HG02970 (cell line): Measurements from ENCODE around the gene LCN6.

ENCODE experiments used
- ATAC-seq: cut with Tn5 transposase; IDR thresholded peaks from one replicate; pipeline ENCODE4 v1.9.1; 2021; ENCODE audit warnings: mild to moderate bottlenecking, moderate library complexity, moderate number of reproducible peaks; ENCODE audit not compliant: unreplicated experiment, low FRiP score

The LCN6 gene

DNA sequence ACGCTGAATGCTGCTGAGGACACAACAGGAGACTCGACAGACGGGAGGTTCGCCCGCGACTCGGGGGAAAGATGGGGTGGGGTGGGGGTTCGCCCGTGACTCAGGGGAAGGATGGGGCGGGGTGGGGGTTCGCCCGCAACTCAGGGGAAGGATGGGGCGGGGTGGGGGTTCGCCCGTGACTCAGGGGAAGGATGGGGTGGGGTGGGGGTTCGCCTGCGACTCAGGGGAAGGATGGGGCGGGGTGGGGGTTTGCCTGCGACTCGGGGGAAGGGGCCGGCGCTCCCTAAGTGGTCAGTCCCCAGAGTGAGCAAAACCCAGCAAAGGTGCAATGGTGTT is 2.2 kb downstream of the LCN6 start:
- ATAC-seq, result no peak

DNA sequence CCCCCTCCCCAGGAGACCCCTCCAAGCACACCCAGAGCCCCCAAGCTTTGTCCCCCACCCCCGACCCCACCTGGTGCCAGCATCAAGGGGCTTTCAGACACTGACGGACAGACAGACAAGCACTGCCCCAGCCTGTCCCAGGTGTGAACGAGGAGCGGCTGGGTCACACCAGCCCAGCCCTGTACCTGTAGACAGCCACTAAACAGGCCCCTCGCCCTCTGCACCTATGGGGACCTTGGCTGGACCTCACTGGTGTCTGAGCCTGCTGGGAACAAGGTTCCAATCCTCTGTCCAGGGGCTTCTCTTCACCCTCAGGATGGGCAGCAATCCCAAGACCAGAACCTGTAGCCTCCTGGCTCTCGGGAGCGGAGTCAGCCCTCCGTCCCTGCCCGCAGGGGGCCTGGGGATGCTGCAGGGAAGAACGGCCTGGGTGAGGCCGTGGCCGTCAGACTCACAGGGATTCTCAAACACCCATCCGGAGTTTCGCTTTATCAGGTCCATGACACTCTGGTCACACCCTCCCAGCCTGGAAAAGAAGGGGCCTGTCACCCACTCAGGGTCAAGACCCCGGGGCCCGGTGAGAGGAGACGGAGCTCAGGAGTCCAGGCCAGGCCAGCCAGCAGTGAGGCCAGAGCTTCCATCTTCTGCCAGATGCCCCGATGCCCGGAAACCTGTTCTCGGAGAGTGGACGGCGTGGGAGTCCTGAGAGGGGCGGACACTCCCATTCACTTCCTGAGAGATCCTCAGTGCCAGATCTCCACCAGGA is 2.8 kb downstream of the LCN6 start:
- ATAC-seq, result no peak

GRCh38 chr9:136744773-136745172 is 3.6 kb downstream of the LCN6 start:
- no peak for ATAC-seq

DNA sequence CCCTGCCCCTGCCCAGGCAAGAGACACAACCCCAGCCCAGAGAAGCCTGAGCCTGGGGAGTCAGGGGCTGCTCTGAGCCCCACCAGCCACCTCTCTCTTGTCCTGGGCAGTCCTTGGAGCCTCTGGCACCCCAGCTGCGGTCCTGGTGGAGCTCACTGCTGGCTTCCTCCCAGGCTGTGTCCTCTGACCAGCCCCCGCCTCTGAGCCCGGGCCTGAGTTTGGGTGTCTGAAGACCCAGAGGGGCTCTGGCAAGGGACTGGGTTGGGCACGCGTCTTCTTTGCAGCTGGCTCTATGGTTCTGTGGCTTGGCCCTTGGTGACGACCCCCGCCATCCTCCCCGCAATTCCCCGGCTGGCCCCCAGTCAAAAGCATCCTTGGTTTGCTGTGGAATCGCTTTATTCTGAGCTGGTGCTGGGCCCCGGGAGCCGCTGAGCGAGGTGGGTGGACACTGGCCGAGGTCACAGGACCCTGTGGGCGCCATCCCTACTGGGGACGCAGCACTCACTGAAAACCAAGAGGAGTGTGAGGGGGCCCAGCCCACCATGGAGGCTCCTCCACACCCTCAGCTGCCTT is 4.6 kb downstream of the LCN6 start:
- ATAC-seq, result no peak

DNA sequence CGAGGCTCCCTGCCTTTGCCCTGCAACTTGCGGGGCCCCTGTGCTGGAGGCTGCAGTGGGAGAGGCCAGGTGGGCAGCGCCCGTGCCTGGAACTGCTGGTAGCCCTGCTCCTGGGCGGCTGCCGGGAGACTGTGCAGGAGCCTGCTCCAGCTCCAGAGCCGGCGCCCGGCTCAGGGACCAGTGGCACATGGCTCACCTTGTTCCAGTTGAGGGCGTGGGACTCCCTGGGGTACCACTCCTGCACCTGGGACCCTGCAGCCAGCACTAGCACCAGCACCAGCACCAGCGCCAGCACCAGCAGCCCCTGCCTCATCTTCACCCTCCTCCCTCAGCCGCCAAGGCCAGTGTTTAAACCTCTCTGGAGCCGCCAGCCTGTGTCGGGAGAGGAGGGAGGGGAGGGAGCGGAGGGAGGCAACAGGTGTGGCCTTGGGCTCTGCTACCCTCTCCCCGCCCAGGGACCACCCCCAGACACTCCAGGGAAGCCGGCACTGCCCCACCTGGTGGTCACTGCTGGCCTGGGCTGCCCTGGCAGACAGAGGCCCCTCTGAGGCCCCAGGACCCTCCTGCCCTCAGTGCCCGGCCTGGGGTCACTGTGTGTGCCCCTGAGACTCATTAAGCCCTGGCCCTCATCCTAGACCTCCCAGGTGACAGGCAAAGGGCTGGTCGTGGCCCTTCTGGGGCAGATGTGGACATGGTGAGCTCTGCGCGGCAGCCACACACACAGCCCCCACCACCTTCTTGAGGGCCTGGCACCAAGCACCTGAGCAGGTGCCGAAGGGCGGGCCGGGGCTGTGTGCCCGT is 5.5 kb downstream of the LCN6 start, which contains the start of gene LCN10:
LCN10 (minus strand) TSS at position 350 of the 801 bp plus-strand sequence; CDS start at position 313, 37 bp downstream.
- ATAC-seq, result no peak

- no peak for ATAC-seq
These were observed 6.3 kb downstream of the LCN6 start for GRCh38 chr9:136741883-136742571.

- no peak for ATAC-seq
These were observed 7.1 kb downstream of the LCN6 start for GRCh38 chr9:136740971-136741882.

DNA sequence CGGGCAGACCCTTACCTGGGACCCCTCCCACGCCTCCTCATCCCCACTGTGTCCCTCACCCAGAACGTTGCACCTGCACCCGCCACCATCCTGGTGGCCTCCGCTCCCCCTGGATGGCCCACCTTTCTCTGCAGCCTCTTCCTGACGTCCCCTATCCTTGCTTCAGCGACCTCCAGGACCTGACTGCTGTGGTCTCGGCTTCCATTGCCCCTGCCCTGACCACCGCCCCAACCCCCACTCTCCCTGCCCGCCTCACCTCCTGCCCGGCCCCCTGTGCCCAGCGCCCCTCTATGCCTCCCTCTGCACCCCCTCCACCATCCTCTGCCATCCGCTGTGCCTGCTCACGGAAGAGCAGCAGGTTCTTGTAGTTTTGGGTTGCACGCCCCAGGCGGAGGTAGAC is 7.8 kb downstream of the LCN6 start:
- ATAC-seq, result no peak

- ATAC-seq, result no peak
These were observed 8.3 kb downstream of the LCN6 start for GRCh38 chr9:136740069-136740468.

DNA sequence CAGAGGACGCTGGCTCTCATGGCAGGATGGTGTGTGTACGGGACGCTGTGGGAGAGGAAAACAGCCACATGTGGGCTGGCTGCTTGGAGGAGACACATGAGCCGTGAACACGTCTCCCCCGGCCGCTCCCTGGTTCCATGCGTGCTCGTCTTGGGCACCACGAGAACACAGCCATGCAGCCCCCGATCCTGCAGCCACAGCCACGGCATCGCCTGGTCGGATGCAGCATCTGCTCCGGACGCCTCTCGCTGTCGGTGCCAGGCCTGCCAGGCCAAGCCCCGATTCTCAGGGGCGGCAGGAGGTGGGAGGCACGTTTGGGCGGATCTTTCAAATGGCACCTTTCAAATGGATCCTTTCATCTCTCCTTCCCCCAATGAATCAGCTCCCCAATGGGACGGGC is 8.8 kb downstream of the LCN6 start:
- no peak for ATAC-seq

DNA sequence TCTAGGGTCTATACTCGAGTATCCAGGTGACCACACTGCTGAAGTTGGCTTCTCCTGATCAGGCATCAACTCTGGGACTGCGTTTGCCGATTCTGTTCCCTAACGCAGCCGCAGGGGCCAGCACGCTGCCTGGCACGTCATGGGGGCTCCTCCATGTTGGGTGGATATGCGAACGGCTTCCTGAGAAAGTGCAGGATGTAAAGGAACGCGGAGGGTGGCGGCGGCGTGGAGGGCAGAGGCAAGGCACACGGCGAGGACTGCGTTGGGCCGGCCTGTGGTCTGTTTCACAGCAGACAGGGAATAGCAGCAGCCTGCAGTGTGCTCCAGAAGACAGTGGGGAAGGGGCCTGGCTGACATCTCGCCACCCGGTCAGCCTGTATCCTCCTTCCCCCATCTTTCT is 9.4 kb downstream of the LCN6 start:
- no peak for ATAC-seq

- no peak for ATAC-seq
These were observed 12.4 kb downstream of the LCN6 start for GRCh38 chr9:136735812-136736480.

DNA sequence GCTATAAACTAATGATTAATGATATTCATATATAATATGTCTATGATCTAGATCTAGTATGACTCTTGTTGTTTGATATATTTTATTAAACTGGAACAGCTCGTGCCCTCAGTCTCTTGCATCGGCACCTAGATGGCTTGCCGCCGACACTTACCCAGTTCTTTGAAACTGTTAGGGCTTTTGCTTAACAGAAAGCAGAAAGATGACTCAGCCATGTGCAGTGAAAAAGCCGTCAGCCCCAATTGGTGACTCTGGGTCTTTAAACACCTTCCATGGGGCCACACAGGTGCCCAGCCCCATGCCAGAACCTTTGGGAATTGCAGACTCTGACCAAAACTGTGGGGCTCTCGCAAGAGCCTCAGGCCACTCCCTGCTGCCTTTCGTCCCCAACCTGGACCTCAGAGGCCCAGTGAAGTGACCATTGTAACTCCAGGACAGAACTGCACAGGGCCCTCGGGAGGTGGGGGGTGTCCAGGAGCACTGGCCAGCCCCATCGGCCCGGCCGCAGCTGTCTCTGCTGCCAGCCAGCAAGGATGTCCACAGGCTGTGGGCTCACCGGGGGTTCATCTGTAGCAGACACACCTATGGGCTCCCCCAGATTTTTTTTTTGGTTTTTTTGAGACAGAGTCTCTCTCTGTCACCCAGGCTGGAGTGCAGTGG is 13.4 kb downstream of the LCN6 start:
- no peak for ATAC-seq

- ATAC-seq, result no peak
These were observed 14.7 kb downstream of the LCN6 start for GRCh38 chr9:136733611-136734010.

- ATAC-seq, result no peak
These were observed 15.7 kb downstream of the LCN6 start for GRCh38 chr9:136732444-136733178.

GRCh38 chr9:136729926-136730325 is 18.4 kb downstream of the LCN6 start:
- no peak for ATAC-seq

- ATAC-seq, result no peak
These were observed 19.2 kb downstream of the LCN6 start for GRCh38 chr9:136729144-136729543.

- peak; percentile 10 for ATAC-seq
These were observed 19.7 kb downstream of the LCN6 start for GRCh38 chr9:136728548-136729123.
